HepG2 (cell line): ENCODE measurements around the gene CENPB. TPM values are rescaled to one million over a fixed set of nuclear protein-coding genes. Genes with fewer than 3 reads are reported as not detected.

Experiments
- AGO2 ChIP-seq: fragments of 200-400 bp; formaldehyde crosslinking; optimal IDR thresholded peaks from 2 replicates; pipeline ENCODE3; 2017; ENCODE audit warnings: mild to moderate bottlenecking, low read depth, low read length, moderate library complexity
- ATF7 ChIP-seq, 2 experiments: fragments of 450-650 bp in 1 of 2; sonication (generic) in 1 of 2; formaldehyde crosslinking in 1 of 2; IDR thresholded peaks; 2 replicates each; pipeline versions ENCODE4 v1.4.0 to v1.6.1; 2016 to 2020; ENCODE audit warnings: antibody characterized with exemption in 1 of 2, mild to moderate bottlenecking in 1 of 2, missing genetic modification reagents in 1 of 2
- CAMTA2 ChIP-seq: sonication (generic); formaldehyde crosslinking; IDR thresholded peaks from 2 replicates; pipeline ENCODE4 v1.4.0; 2020; ENCODE audit warnings: mild to moderate bottlenecking, missing genetic modification reagents, borderline replicate concordance
- CCDC6 ChIP-seq: sonication (generic); formaldehyde crosslinking; IDR thresholded peaks from 2 replicates; pipeline ENCODE4 v1.8.1; 2022; ENCODE audit warnings: mild to moderate bottlenecking, missing genetic modification reagents, moderate library complexity
- FIP1L1 ChIP-seq: fragments of 200-400 bp; formaldehyde crosslinking; IDR thresholded peaks from 2 replicates; pipeline ENCODE4 v1.6.1; 2018; ENCODE audit warnings: low read depth, mild to moderate bottlenecking, low read length, moderate library complexity, borderline replicate concordance; ENCODE audit not compliant: insufficient read depth
- FOXC1 ChIP-seq: sonication (generic); formaldehyde crosslinking; IDR thresholded peaks from 2 replicates; pipeline ENCODE4 v1.8.0; 2022; ENCODE audit warnings: mild to moderate bottlenecking, missing genetic modification reagents, borderline replicate concordance
- HDAC1 ChIP-seq: sonication (generic); formaldehyde crosslinking; IDR thresholded peaks from 2 replicates; pipeline ENCODE4 v1.5.1; 2020; ENCODE audit warnings: mild to moderate bottlenecking, missing genetic modification reagents
- IRF1 ChIP-seq: sonication (generic); formaldehyde crosslinking; IDR thresholded peaks from 2 replicates; pipeline ENCODE4 v1.4.0; 2020; ENCODE audit warnings: low read depth, mild to moderate bottlenecking, missing genetic modification reagents
- KDM1A ChIP-seq: IDR thresholded peaks from 2 replicates; pipeline ENCODE4 v1.6.1; 2016; ENCODE audit warnings: missing compliant biosample characterization
- KDM5A ChIP-seq: fragments of 200-600 bp; sonication (generic); IDR thresholded peaks from 2 replicates; pipeline ENCODE4 v1.7.0; 2018; ENCODE audit warnings: antibody characterized with exemption, mild to moderate bottlenecking, low read length, borderline replicate concordance
- MIER3 ChIP-seq: IDR thresholded peaks from 2 replicates; pipeline ENCODE4 v1.6.1; 2016; ENCODE audit warnings: missing compliant biosample characterization, borderline replicate concordance
- MXD1 ChIP-seq: sonication (generic); formaldehyde crosslinking; IDR thresholded peaks from 2 replicates; pipeline ENCODE4 v1.4.0; 2020; ENCODE audit warnings: mild to moderate bottlenecking, missing genetic modification reagents
- MYC ChIP-seq: sonication (generic); formaldehyde crosslinking; IDR thresholded peaks from 2 replicates; pipeline ENCODE4 v1.9.0; 2021; ENCODE audit warnings: missing genetic modification reagents, borderline replicate concordance
- PCBP2 ChIP-seq: fragments of 200-400 bp; formaldehyde crosslinking; optimal IDR thresholded peaks from 2 replicates; pipeline ENCODE3; 2018; ENCODE audit warnings: low read length, low read depth; ENCODE audit not compliant: poor library complexity, severe bottlenecking
- PHF8 ChIP-seq: sonication (generic); formaldehyde crosslinking; IDR thresholded peaks from 2 replicates; pipeline ENCODE4 v1.5.0; 2020; ENCODE audit warnings: missing genetic modification reagents
- PITX1 ChIP-seq: sonication (generic); formaldehyde crosslinking; IDR thresholded peaks from 2 replicates; pipeline ENCODE4 v1.5.1; 2020; ENCODE audit warnings: mild to moderate bottlenecking, missing genetic modification reagents
- SP140L ChIP-seq: sonication (generic); formaldehyde crosslinking; IDR thresholded peaks from 2 replicates; pipeline ENCODE4 v1.4.0; 2020; ENCODE audit warnings: missing genetic modification reagents, borderline replicate concordance
- YY1 ChIP-seq: IDR thresholded peaks from 2 replicates; pipeline ENCODE4 v1.6.1; 2011; ENCODE audit warnings: low read length, low read depth, moderate library complexity, mild to moderate bottlenecking; ENCODE audit not compliant: insufficient read depth, insufficient replicate concordance
- ZBTB4 ChIP-seq: sonication (generic); formaldehyde crosslinking; IDR thresholded peaks from 2 replicates; pipeline ENCODE4 v1.4.0; 2020; ENCODE audit warnings: missing genetic modification reagents, mild to moderate bottlenecking, borderline replicate concordance
- ZFX ChIP-seq: sonication (generic); formaldehyde crosslinking; IDR thresholded peaks from 2 replicates; pipeline ENCODE4 v1.4.0; 2020; ENCODE audit warnings: mild to moderate bottlenecking, low read depth, missing genetic modification reagents, moderate library complexity
- ZNF431 ChIP-seq: sonication (generic); formaldehyde crosslinking; IDR thresholded peaks from 2 replicates; pipeline ENCODE4 v1.9.0; 2022; ENCODE audit warnings: missing genetic modification reagents, low read depth, mild to moderate bottlenecking, borderline replicate concordance
- ZNF589 ChIP-seq: sonication (generic); formaldehyde crosslinking; conservative IDR thresholded peaks from 2 replicates; pipeline ENCODE4 v1.8.0; 2022; ENCODE audit warnings: mild to moderate bottlenecking, moderate library complexity, missing genetic modification reagents
- ZNF724P ChIP-seq: sonication (generic); formaldehyde crosslinking; IDR thresholded peaks from 2 replicates; pipeline ENCODE4 v1.8.0; 2022; ENCODE audit warnings: missing genetic modification reagents, borderline replicate concordance
- ZNF782 ChIP-seq: sonication (generic); formaldehyde crosslinking; IDR thresholded peaks from 2 replicates; pipeline ENCODE4 v1.4.0; 2020; ENCODE audit warnings: missing genetic modification reagents, mild to moderate bottlenecking, borderline replicate concordance
- ZNF850 ChIP-seq: sonication (generic); formaldehyde crosslinking; conservative IDR thresholded peaks from 2 replicates; pipeline ENCODE4 v1.9.0; 2021; ENCODE audit warnings: mild to moderate bottlenecking, missing genetic modification reagents
- polyA plus RNA-seq, 8 experiments: library from polyadenylated mRNA; depleted of rRNA in 3 of 8; stranded (reverse) in 7 of 8; unstranded in 1 of 8; fragments of >200 nt; fragmentation: Illumina TruSeq in 4 of 8; extraction: Trizol in 4 of 8; gene quantifications; 2 replicates each; pipeline versions ENCODE4 v1.2.1 to v1.2.3, GENCODE V29; 2011 to 2016; ENCODE audit warnings: low read depth in 4 of 8, missing spikeins in 1 of 8, mixed read lengths in 1 of 8; ENCODE audit not compliant: insufficient read depth in 1 of 8
- total RNA-seq, 5 experiments: library from RNA; depleted of rRNA; stranded (reverse); fragments of >200 nt; fragmentation: Illumina TruSeq; extraction: Trizol; gene quantifications; 2 replicates each; pipeline ENCODE4 v1.2.3, GENCODE V29; 2016; ENCODE audit warnings: low read depth in 1 of 5

Gene CENPB
- total and polyA plus RNA-seq, 2 of the 13 experiments (the other 11 are each of a cell fraction or from before 2014, with no cell fraction given) = 10.4 to 54.5 TPM

- TF ChIP-seq HDAC1 (CRISPR knock-in tag) (peak; percentile 58; the same call in 1 of the 2 replicates), ZNF589 (no peak), ZNF724P (CRISPR knock-in tag) (no peak), IRF1 (CRISPR knock-in tag) (no peak), ZBTB4 (no peak), MYC (CRISPR knock-in tag) (peak; percentile 41; the same call in 1 of the 2 replicates), CAMTA2 (no peak), ZNF431 (CRISPR knock-in tag) (no peak), AGO2 (peak; percentile 61), MXD1 (CRISPR knock-in tag) (peak; percentile 28; the same call in 1 of the 2 replicates), CCDC6 (CRISPR knock-in tag) (0 out of 2 replicates have a peak, but pooled peaks have one; percentile 34), MIER3 (no peak), FOXC1 (no peak), KDM1A (no peak), PITX1 (CRISPR knock-in tag) (peak; percentile 58; the same call in 1 of the 2 replicates), KDM5A (peak; percentile 63; the same call in 1 of the 2 replicates), YY1 (peak; percentile 19), ZFX (0 out of 2 replicates have a peak, but pooled peaks have one; percentile 2), ZNF782 (CRISPR knock-in tag) (no peak), ATF7 (IDR thresholded peaks at IDR 0.05) (no peak), ATF7 (CRISPR knock-in tag; IDR thresholded peaks at IDR 0.05) (no peak), PHF8 (CRISPR knock-in tag) (no peak; the same call in 1 of the 2 replicates), FIP1L1 (0 out of 2 replicates have a peak, but pooled peaks have one; percentile 53), SP140L (no peak), PCBP2 (no peak), ZNF850 (CRISPR knock-in tag) (no peak)
Observed at GRCh38 chr20:3796477-3797225, 10.1 kb upstream of the CENPB start (continued).
